ENCODE data around the gene CD58. TPM values are rescaled to one million over a fixed set of nuclear protein-coding genes. Genes with fewer than 3 reads are reported as not detected.

CD58 gene
- total and polyA plus RNA-seq, 9 of the 15 experiments (the other 6 are each of a cell fraction or from before 2014, with no cell fraction given): 18.1 to 113 (median 37.4) TPM

DNA sequence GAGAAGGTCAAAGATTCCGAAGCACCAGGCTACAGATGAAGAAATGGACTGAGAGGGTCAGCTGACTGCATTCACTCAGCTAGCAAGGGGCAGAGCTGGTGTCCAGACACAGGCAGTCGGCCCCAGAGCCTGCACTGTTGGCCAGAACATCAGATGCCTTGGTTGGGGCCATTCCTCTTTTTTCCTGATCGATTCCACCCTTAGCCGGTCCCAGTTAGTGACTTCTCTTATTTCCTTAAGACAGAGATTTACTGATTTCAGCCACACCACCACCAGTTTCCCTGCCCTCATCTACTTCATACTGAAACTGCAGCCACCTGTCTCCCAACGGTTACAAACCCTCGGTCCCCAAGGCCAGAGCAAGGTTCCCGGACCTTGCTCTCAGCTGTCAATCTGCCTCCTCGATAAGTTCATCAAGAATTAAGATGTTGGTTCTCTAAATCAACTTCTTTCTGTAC is 11.5 kb downstream of the CD58 start:
- ATAC-seq: peak; percentile 6; the same call in 1 of the 3 replicates
- Histone ChIP-seq H3K36me3 (ENCODE audit: control insufficient read depth, insufficient read depth, low read length) (peaks cover 3% of the 10 kb centered on the region; the same call in 2 of the 3 replicates), H4K20me1 (replicated peaks; ENCODE audit: control insufficient read depth, insufficient read depth, low read length) (0 out of 2 replicates have a peak, but pooled peaks cover 10% of the 10 kb centered on the region), H3K9me1 (ENCODE audit: control insufficient read depth, insufficient read depth, low read length) (no peaks in the 10 kb centered on the region), H3K9me3 (replicated peaks; ENCODE audit: control insufficient read depth, insufficient read depth, low read depth, low read length) (peaks cover 7% of the 10 kb centered on the region), H3K27me3 (ENCODE audit: control insufficient read depth in 2 of 2, insufficient read depth in 2 of 2, low read length in 2 of 2) (no peaks in the 10 kb centered on the region), H3K27ac (ENCODE audit: extremely low read depth, low read depth, low read length) (no peak overlapping the region), H2AFZ (ENCODE audit: low read depth, low read length) (no peak overlapping the region), H3K4me3 (no peak overlapping the region), H3K4me1 (replicated peaks in 1 of 2; ENCODE audit: control insufficient read depth in 2 of 2, insufficient read depth in 2 of 2, low read length in 2 of 2) (peaks cover 16 to 21% of the 10 kb centered on the region in 2 experiments; a peak in 4 of 5 replicates), H3K9ac (ENCODE audit: insufficient read depth in 1 of 2, low read depth in 2 of 2, low read length in 2 of 2) (peak overlapping the region in 1 of 2 experiments; percentile 3; a peak in 1 of 4 replicates), H3K4me2 (ENCODE audit: insufficient read depth, low read length) (no peak overlapping the region), H3K79me2 (ENCODE audit: control insufficient read depth, insufficient read depth, low read length) (peaks cover 94% of the 10 kb centered on the region)
- CTCF ChIA-PET (ENCODE audit: low intra/inter-chr PET ratio): no interaction called here
- no peak for FAIRE-seq
- no peak for DNase-seq (ENCODE audit: extremely low read depth in 1 of 4, low spot score in 3 of 4)
- intact Hi-C loops (cut with micrococcal nuclease): no loop called here
- POLR2A ChIA-PET: interaction anchor here (0.6 to 1.6 kb wide), 5 partner anchors 9 to 148 kb away, joined by 3 to 4 read pairs (median 4); partner anchors contain the start of gene CD58
- in situ Hi-C loops (cut with MboI): no loop called here
- WGBS (ENCODE audit: insufficient coverage, low coverage, missing lambda C conversion rate): 79% methylated on average over 8 of the region's 8 CpGs
- TF ChIP-seq BRD9 (IDR thresholded peaks at IDR 0.05; ENCODE audit: low read depth, partially characterized antibody) (no peak), CBX2 (IDR thresholded peaks at IDR 0.05; ENCODE audit: insufficient read depth, low read length, poor library complexity, severe bottlenecking) (no peak), RFX7 (CRISPR knock-in tag; IDR thresholded peaks at IDR 0.05) (no peak)
- TF ChIP-seq, protein P1, sequence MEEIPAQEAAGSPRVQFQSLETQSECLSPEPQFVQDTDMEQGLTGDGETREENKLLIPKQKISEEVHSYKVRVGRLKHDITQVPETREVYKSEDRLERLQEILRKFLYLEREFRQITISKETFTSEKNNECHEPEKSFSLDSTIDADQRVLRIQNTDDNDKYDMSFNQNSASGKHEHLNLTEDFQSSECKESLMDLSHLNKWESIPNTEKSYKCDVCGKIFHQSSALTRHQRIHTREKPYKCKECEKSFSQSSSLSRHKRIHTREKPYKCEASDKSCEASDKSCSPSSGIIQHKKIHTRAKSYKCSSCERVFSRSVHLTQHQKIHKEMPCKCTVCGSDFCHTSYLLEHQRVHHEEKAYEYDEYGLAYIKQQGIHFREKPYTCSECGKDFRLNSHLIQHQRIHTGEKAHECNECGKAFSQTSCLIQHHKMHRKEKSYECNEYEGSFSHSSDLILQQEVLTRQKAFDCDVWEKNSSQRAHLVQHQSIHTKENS (CRISPR knock-in tag; IDR thresholded peaks at IDR 0.05): no peak
- TF ChIP-seq, protein P2, sequence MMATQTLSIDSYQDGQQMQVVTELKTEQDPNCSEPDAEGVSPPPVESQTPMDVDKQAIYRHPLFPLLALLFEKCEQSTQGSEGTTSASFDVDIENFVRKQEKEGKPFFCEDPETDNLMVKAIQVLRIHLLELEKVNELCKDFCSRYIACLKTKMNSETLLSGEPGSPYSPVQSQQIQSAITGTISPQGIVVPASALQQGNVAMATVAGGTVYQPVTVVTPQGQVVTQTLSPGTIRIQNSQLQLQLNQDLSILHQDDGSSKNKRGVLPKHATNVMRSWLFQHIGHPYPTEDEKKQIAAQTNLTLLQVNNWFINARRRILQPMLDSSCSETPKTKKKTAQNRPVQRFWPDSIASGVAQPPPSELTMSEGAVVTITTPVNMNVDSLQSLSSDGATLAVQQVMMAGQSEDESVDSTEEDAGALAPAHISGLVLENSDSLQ (IDR thresholded peaks at IDR 0.05): no peak
- no TSS peak for BruUV-seq (replicated peaks)
